ENCODE results near the gene PCDHGA1.

PCDHGA1 gene

GRCh38 chr5:141504216-141504615 is 173.9 kb downstream of the PCDHGA1 start:
- no peak overlapping the region for H3K4me3 ChIP-seq (ENCODE audit: control insufficient read depth, low read depth, low read length)
- TF ChIP-seq CTCF (conservative IDR thresholded peaks at IDR 0.05; ENCODE audit: control insufficient read depth, insufficient read depth, low read depth, low read length): no peak
- no peak for DNase-seq (ENCODE audit: low read depth)

GRCh38 chr5:141506381-141507155 is 176.3 kb downstream of the PCDHGA1 start:
- TF ChIP-seq CTCF (conservative IDR thresholded peaks at IDR 0.05; ENCODE audit: control insufficient read depth, insufficient read depth, low read depth, low read length): no peak
- H3K4me3 ChIP-seq (ENCODE audit: control insufficient read depth, low read depth, low read length): no peak overlapping the region
- no peak for DNase-seq (ENCODE audit: low read depth)

GRCh38 chr5:141507387-141508091 is 177.2 kb downstream of the PCDHGA1 start:
- peak overlapping the region; percentile 40 for H3K4me3 ChIP-seq (ENCODE audit: control insufficient read depth, low read depth, low read length)
- no peak for TF ChIP-seq CTCF (conservative IDR thresholded peaks at IDR 0.05; ENCODE audit: control insufficient read depth, insufficient read depth, low read depth, low read length)
- DNase-seq (ENCODE audit: low read depth): peak; percentile 94

- H3K4me3 ChIP-seq (ENCODE audit: control insufficient read depth, low read depth, low read length): peak overlapping the region; percentile 40
- peak; percentile 56 for DNase-seq (ENCODE audit: low read depth)
- no peak for TF ChIP-seq CTCF (conservative IDR thresholded peaks at IDR 0.05; ENCODE audit: control insufficient read depth, insufficient read depth, low read depth, low read length)
These were observed 178.1 kb downstream of the PCDHGA1 start for GRCh38 chr5:141508440-141508797.

- peak; percentile 97 for DNase-seq (ENCODE audit: low read depth)
- H3K4me3 ChIP-seq (ENCODE audit: control insufficient read depth, low read depth, low read length): peak overlapping the region; percentile 40
- TF ChIP-seq CTCF (conservative IDR thresholded peaks at IDR 0.05; ENCODE audit: control insufficient read depth, insufficient read depth, low read depth, low read length): no peak
These were observed 178.7 kb downstream of the PCDHGA1 start for GRCh38 chr5:141508798-141509611.

- TF ChIP-seq CTCF (conservative IDR thresholded peaks at IDR 0.05; ENCODE audit: control insufficient read depth, insufficient read depth, low read depth, low read length): no peak
- DNase-seq (ENCODE audit: low read depth): no peak
- H3K4me3 ChIP-seq (ENCODE audit: control insufficient read depth, low read depth, low read length): no peak overlapping the region
These were observed 179.8 kb downstream of the PCDHGA1 start for GRCh38 chr5:141510160-141510559.

Measured in fibroblast of mammary gland (primary cell).